Measurements from ENCODE around the gene RASGRP4.
"Not testable (repeated sequence)": the region's sequence is repeated elsewhere in the genome, so short reads cannot be mapped to it uniquely, and the experiment has no call there.

RASGRP4 gene

DNA sequence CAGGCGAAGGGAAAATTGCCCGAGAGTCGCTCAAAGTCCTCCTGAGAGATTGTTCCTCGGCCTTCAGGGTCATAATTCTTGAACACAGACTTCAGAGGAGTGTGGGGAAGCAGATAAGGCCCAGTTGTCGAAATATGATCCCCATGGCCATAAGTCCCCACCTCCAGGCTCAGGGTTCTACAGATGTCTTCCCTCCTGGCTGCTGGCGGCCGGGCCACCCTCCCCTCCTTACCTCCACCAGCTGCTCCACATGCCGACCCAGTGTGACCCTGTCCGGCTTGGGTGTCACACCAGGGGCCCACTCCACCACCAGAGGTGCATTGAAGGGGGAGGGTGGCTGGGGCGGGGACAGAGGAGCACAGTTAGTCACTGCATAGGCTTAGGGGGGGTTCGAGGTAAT lies 13.1 kb downstream of the RASGRP4 start:
- no peak for DNase-seq

DNA sequence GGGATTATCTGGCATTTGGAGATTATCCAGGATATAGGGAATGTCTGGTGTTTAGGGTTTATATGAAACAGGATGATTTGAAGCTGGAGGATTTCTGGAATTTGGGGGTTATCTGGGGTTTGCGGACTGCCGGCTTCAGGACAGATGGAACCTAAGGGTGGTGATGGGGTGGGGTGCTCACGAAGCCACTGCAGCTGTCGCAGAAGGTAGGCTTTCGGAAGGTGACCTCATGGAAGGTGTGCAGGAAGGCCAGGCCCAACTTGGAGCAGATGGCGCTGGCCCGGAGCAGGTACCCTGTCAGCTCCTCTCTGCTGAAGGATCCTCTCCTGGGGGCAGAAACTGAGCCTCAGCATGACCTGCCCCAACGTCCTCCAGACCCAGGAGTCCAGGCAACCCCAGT lies 13.5 kb downstream of the RASGRP4 start:
- no peak for DNase-seq

DNA sequence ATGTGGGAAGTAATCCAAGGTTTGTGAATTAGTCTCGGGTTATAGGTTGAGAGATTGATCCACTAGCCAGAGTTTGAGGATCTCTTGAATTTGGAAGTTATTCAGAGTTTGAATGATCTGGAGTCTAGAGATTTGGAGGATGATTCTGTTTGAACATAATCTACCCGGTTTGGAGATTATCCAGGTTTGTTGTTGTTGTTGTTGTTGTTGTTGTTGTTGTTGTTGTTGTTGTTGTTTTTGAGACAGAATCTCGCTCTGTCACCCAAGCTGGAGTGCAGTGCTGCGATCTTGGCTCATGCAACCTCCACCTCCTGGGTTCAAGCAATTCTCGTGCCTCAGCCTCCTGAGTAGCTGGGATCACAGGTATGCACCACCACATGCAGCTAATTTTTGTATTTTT lies 14.1 kb downstream of the RASGRP4 start:
- DNase-seq, result not testable (repeated sequence)

DNA sequence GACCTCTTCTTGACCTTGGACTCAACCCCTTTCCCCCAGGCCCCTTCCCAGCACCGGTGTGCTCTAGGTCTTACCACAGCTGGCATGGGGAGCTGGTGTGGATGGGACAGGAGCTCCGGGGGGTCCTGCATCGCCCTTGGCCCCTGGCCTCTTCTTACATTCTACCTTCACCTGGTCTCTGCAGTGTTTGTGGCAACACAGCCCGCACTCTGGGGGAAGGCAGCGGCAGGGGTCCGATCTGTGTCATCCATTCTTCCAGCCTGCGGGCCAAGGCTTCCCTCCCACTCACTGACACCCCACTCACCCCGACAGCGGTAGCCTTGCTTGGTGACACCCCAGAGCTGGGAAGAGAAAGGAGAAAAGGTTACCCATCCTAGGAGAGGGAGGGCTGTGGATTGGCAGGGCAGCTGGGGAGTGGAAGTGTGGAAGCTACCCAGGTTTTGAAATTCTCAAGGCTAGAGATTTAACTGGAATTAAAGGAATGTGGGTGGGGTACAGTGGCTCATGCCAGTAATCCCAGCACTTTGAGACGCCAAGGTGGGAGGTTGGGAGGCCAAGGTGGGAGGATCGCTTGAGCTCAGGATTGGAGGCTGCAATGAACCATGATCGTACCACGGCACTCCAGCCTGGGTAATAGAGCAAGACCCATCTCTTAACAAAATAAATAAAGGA lies 14.8 kb downstream of the RASGRP4 start:
- DNase-seq, result no peak

DNA sequence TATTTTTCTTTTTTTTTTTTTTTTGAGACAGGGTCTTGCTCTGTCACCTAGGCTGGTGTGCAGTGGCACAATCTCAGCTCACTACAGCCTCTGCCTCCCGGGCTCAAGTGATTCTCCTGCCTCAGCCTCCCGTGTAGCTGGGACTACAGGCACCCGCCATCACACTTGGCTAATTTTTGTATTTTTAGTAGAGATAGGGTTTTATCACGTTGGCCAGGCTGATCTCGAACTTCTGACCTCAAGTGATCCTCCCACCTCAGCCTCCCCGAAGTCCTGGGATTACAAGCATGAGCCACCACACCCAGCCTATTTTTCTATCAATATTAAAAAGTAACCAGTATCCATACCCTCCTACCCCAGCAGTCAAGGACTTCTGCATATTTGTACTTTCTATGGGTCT lies 15.6 kb downstream of the RASGRP4 start:
- DNase-seq, result not testable (repeated sequence)

DNA sequence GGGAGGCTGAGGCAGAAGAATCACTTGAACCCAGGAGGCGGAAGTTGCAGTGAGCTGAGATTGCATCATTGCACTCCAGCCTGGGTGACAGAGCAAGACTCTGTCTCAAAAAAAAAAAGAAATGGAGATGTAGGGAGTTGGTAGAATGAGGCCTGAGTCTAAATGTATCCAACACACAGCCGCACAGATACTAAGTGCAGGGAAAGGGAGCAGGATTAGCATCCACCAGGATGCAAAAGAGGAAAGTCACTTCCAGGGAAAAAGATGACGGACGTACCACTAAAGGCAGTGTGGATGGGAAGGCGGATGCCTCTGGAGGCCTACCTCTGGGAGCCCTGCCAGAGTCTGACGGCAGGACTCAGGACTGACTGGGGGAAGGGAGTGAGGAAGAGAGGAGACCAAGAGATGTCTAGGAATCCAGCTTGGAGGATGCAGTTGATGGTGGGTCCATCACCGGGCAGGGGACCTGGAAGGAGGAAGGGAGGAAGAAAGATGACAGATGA lies 16.3 kb downstream of the RASGRP4 start:
- no peak for DNase-seq

DNA sequence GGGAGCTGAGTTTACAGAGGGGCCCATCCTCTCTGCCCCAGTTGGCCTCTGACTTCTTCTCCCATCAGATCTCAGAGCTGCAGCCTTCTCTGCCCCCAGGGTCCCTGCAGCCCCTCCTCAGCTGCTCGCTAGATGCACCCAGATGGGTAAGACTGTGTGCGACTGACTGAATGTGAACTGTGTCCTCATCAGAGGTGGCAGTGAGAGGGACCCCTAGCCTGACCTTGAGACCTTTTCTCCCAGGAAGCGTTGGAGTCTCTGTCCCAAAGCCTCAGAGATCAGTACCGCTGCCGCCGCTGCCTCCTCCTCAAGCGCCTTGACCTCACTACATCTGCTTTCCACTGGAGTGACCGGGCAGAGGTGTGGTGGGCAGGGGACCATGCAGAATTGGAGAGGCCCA lies 20.7 kb downstream of the RASGRP4 start:
- no peak for DNase-seq

DNA sequence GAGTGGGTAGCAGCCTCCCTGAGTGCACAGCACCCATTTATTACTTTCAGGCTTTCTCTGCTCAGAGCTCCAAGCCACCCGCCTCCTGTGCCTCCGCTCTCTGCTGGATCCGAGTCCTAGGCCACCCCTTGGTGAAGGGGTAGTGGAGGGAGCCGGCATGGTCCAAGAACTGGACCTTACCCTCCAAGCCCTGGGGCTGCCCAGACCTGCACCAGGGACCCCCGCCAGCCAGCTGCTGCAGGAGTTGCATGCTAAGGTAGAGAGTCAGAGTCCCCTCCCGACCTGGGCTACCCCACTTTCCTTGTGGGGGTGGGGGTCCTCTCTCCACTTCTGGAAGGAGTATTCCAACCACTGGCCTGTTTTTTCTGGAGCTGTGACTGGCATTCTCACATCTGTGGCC lies 21.2 kb downstream of the RASGRP4 start:
- DNase-seq, result no peak

DNA sequence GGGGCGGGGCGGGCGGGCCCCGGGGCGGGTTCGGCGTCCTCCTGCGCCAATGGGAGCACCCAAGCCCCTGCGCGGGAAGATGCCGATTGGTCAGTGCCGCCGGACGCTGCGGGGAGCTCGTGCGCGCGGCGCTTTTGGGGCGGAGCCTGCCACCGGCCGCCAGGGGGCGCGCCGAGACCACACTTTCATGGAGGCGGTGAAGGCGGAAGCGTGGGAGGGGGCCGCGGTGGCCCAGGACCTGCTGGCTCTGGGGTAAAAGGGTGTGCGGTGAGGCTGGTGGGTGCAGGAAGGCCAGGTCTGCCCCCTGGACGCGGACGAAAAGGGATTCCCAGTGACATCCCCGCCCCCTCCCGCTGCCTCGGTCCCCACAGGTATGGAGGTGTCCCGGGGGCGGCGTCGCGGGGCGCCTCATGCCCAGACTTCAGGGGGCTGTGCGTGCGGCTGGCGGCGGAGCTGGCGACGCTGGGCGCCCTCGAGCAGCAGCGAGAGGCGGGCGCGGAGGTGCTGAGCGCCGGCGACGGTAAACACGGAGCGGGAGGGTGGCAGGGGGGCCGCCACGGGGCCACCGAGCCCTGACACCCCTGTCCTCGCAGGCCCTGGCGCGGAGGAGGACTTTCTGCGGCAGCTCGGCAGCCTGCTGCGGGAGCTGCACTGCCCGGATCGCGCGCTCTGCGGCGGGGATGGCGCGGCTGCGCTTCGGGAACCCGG lies 22.9 kb downstream of the RASGRP4 start, which contains the start of gene FAM98C:
TSS of gene FAM98C (plus strand) at position 127 of the 708 bp plus-strand sequence. CDS start at position 188, 61 bp downstream.
- DNase-seq, result peak; percentile 97 to 98

DNA sequence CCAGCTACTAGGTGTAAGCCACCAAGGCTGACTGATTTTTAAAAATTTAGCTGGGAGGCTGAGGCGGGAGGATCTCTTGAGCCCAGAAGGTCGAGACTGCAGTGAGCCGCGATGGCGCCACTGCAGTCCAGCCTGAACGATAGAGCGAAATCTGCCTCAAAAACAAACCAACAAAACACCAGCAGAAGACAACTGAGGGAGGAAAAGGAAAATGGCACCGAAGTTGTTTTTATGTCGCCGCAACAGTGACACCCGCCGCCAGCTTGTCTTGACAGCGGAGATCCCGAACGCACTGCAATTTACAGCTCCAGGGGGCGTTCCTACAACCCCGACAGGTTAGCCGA lies 23.4 kb downstream of the RASGRP4 start:
- no peak for DNase-seq

DNA sequence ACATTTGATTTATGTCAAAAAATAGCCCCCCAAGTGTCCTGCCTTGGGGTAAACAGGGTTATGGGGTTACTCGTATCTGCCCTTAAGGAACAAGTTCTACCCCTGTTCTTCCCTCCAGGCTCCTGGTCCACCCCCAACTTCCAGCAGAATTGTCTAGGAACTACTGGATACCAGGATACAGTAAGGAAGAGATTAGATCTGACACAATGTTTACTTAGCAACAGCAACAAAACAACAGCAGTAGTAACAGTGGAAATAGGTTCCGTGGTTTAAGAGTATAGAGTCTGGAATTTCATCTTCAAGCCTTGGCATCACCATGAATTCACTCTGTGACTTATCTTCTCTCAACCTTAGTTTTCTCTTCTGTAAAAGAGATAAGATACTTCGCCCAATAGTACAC lies 24.9 kb downstream of the RASGRP4 start:
- no peak for DNase-seq

DNA sequence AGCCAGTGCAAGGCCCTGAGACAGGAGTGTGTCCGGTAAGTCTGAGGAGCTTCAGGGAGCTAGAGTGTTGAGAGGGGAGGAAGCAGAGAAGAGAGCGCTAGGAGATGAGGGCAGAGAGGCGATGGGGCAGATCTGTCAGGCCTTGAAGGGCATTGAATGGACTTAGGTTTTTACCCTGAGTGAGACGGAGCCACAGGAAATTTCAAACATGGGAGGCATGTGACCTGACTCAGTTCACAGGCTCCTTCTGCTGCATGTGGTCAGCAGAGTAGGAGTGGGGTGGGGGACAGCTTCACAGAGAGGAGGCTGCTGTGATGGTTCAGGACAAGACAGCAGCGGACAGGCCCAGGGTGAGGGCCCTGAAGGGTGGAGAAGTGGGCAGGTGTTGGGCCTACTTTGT lies 25.7 kb downstream of the RASGRP4 start:
- DNase-seq, result no peak

DNA sequence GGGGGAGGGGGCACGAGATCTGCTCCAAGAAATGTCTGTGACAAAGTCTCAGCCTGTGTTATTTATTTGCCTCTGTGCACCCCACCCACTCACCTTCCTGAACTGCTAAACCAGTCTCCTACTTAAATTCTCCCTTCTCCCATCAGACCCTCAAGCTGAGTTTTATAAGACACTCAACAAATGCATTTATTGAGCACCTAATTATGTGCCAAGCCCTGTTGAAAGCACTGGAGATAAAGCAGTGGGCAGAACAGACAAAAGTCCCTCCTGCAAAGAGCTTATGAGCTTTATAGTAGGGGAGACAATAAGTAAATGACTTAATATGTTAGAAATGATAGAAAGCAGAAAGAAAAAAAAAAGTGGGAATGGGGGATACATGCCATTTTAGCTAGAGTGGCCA lies 26.5 kb downstream of the RASGRP4 start:
- DNase-seq, result no peak

DNA sequence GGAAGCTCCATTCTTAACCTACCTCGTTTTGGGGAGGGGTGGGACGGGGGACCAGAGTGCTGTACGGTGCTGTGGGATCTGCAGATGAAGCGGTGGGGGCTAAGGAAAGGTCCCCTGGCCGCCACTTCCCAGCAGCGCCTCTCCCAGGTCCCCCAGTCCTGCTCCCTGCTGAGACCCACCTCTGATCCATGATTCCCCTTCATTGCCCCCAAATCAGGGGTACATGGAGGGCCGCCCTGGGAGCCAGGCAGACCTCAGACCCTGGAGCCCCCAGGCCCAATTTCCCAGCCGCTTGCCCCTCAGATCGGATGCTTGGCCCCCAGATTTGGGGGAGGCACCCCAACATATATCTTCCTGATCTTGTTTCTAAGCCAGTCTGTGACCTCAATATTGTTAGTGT lies 26.9 kb downstream of the RASGRP4 start:
- no peak for DNase-seq

DNA sequence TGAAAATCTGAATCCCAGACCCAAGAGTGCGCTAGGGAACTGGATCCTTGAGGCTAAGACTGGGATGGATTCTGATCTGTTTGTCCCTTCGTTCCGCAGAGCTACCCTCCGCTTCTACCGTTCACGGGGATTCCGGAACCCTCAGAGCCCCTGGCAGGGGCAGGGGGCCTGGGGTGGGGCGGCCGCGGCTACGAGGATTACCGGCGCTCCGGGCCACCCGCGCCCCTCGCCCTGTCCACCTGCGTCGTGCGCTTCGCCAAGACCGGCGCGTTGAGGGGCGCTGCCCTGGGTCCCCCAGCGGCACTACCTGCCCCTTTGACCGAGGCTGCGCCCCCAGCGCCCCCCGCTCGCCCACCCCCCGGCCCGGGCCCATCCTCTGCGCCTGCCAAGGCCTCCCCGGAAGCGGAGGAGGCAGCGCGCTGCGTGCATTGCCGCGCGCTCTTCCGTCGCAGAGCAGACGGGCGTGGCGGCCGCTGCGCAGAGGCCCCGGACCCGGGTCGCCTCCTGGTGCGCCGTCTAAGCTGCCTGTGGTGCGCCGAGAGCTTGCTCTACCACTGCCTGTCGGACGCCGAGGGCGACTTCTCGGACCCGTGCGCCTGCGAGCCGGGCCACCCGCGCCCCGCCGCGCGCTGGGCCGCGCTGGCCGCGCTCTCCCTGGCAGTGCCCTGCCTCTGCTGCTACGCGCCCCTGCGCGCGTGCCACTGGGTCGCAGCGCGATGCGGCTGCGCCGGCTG lies 30.5 kb downstream of the RASGRP4 start:
- peak; percentile 36 to 58 for DNase-seq

DNA sequence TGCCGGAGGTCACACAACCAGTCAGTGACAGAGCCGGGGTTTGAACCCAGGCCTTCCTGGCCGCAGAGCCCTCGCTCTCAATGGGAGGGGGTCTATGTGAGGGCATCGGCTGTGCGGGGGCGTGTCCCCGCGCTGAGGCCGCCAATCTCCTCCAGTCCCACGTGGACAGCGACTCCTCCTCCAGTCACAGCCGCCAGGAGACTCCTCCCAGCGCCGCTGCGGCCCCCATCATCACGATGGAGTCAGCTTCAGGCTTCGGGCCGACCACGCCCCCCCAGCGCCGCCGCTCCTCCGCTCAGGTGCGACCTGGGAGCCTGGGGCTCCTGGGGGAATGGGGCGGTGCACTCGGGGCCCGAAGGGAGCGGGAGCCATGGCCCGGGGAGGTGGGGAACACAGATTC lies 31.5 kb downstream of the RASGRP4 start:
- peak; percentile 71 to 73 for DNase-seq

DNA sequence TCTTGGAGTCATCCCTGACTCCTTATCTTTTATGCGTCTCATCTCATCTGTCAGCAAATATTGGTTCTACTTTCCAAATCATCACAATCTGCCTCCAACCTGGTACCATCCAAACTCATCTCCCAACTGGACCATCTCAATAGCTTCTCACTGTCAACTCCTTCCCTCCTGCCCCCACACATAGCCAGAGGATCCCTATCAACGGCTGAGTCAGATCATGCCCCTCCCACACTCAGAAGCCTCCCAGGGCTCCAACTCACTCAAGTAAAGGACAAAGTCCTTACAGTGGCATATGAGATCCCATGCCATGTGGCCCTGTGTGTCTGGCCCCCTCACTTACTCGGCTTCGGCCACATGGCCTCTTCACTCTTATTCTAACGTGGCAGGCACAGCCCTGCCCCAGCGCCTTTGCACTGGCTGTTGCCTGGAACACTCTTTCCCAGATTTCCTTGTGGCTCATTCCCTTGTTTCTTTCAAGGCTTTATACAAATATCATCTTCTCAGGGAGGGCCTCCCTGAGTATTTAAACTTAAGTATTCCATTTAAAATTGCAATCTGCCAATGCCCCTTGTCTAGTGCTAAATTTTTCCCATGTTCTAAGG lies 33.2 kb downstream of the RASGRP4 start:
- no peak for DNase-seq

DNA sequence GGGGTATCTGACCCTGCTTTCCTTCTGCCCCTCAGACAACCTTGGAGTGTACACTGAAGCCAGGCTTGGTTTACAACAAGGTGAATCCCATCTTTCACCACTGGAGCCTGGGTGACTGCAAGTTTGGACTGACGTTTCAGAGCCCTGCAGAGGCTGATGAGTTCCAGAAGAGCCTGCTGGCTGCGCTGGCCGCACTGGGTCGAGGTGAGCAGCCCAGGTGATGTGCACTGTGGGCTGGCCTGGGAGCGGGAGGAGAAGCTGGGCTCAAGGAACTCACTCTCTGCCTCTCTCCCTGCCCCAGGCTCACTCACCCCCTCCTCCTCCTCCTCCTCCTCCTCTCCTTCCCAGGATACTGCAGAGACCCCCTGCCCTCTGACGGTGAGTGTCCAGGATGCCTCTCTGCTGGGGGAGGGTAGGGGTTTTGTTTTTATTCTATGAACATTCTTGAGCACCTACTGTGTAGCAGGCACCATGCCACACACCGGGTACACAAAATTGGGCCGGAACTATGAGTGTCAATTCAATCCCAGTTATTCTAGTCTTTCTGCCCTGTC lies 34.0 kb downstream of the RASGRP4 start:
- no peak for DNase-seq

DNA sequence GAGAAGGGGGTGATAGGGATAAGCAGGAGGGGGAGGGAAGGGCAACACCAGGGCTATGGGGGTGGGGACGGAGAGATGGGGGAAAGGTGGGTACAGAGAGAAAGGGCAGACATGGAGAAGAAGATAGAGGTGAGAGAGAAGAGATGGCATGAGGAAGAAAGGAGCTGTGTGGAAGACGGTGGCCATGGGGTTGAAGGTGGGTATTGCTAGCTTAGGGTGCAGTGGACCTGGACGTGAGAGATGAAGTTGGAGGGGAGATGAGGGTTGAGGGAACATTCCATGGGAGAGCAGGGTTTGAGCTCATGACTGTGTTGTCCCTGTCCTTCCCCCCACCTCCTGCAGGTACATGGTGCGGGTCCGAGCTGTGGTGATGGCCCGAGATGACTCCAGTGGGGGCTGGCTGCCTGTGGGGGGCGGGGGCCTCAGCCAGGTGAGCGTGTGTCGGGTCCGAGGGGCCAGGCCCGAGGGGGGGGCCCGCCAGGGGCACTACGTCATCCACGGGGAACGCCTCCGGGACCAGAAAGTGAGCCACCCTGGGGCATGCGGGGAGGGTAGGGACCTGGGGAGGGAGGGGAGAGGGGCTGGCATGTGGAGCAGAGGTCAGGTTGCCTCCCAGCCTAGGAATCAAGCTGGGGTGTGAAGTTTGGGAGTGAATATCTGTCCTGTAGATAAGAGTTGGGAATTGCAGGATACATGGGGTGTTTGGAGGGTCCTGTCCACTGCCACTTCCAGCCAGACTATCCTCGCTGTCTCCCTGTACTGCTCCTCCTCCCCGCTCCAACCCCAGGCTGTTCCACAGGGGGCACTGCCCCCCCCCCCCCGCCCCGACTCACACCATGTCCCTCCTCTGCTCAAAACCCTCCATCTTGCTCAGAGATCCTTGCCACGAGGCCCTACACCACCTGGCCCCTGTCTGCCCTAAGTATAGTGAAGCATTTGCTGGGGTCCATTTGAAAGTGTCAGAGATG lies 35.8 kb downstream of the RASGRP4 start:
- no peak for DNase-seq

DNA sequence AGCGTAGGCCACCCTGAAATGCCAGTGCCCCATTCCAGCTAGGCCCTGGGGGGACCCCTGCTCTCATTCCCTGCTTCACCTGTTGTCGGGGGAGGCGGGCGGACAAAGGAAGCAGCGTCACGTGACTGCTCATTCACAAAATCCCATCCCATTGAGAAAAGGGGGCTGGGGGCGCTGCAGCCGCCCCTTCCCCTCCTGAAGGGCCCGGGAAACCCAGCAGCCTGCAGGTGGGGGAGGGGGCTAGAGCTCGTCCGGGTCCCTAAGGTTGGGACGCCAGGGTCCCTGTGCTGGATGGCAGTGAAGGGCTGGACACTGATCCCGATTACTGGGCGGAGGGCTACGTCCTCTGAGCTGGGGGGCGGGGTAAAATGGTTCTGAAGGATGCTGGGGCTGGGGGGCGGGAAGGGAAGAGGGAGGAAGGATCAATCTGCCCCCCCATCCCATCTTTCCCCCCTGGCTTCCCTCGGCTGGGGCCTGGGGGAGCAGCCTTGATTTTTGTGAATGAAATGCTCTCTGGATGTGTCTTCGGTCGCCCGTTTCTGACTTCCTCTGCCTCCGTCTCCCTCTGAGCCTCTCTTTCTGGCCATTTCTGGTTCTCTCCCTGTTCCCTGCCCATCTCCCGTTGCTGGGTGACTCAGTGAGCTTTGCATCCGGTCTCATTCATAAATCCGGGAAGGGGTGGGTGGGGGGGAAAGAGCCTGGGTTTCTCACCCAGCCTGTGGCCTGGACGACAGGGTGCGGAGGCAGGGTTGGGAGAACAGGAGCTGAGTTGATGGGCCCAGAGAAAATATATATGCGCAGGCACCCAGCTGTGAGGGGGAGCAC lies 36.7 kb downstream of the RASGRP4 start:
- DNase-seq, result no peak
